ENCODE results near the gene EVC.

GRCh38 chr4:5863461-5864113, 152.6 kb downstream of the EVC start:
- TF ChIP-seq POLR2A (IDR thresholded peaks at IDR 0.05; ENCODE audit: low read depth, low read length) (no peak), POLR2AphosphoS5 (IDR thresholded peaks at IDR 0.05; ENCODE audit: low read depth, low read length) (no peak), TAF1 (IDR thresholded peaks at IDR 0.05; ENCODE audit: borderline replicate concordance, low read depth, low read length) (no peak)
